Epithelial cell of proximal tubule (primary cell): ENCODE results near the gene GALNT18. TPM values are rescaled to one million over a fixed set of nuclear protein-coding genes. Genes with fewer than 3 reads are reported as not detected.

Source experiments
- DNase-seq: peaks from one replicate; pipeline ENCODE4 v3.0.0-alpha.2; 2011; ENCODE audit warnings: low read depth
- H3K4me3 ChIP-seq: 2 replicates; pipeline ENCODE4 v1.5.1; 2011; ENCODE audit warnings: low read depth, mild to moderate bottlenecking, low read length
- total RNA-seq: library from RNA; depleted of rRNA; stranded (reverse); fragments of >200 nt; gene quantifications from 2 replicates; pipeline ENCODE4 v1.2.3, GENCODE V29; 2015
- TF ChIP-seq, protein P1 (sequence below): conservative IDR thresholded peaks from 2 replicates; pipeline ENCODE4 v1.5.1; 2012; ENCODE audit warnings: low read depth, mild to moderate bottlenecking, low read length

GALNT18 gene
- total RNA-seq, 1 donor from 2014 or later = 7.8 TPM

DNA sequence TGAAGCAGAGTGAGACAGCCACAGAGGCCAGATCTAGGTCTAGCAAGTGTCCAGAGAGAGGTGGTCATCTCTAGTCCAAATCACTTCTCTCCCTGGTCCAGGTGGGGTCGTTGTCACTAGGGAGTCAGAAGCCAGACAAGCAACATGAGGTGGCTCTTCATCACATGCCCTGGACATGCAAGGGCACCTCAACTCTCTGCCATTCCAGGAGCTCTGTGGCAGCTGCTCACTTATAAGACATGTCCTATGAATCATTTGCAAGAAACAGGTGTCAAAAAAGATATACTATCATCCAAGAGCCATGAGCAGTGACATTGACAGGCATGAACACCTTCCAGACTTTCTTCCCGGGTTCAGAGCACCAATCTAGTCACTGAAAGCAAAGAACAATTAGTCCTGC is 130.8 kb downstream of the GALNT18 start:
- TF ChIP-seq, protein P1, sequence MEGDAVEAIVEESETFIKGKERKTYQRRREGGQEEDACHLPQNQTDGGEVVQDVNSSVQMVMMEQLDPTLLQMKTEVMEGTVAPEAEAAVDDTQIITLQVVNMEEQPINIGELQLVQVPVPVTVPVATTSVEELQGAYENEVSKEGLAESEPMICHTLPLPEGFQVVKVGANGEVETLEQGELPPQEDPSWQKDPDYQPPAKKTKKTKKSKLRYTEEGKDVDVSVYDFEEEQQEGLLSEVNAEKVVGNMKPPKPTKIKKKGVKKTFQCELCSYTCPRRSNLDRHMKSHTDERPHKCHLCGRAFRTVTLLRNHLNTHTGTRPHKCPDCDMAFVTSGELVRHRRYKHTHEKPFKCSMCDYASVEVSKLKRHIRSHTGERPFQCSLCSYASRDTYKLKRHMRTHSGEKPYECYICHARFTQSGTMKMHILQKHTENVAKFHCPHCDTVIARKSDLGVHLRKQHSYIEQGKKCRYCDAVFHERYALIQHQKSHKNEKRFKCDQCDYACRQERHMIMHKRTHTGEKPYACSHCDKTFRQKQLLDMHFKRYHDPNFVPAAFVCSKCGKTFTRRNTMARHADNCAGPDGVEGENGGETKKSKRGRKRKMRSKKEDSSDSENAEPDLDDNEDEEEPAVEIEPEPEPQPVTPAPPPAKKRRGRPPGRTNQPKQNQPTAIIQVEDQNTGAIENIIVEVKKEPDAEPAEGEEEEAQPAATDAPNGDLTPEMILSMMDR = no peak
- no peak for DNase-seq

DNA sequence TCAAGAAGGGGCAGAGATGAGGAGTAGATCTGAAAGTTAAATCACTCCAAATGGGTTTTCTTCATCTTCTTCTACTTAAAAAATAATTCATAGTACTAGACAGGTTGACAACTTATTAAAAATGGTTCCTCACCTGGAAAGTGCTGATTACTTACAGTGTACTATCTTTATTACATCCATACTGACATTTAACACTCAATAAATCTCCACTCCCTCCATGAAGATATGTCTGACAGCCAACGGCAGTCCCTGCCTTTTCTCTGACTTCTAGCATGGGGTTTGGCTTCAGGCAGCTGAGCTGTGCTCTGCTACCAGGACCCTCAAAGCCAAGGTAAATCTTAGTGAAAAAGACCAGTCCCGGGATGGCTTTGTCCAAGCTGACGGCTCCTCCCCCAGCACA is 135.4 kb downstream of the GALNT18 start:
- H3K4me3 ChIP-seq = no peak overlapping the region
- TF ChIP-seq, protein P1 = no peak
- DNase-seq = no peak

More for the DNA sequence above, 130.8 kb downstream of the GALNT18 start:
- no peak overlapping the region for H3K4me3 ChIP-seq

DNA sequence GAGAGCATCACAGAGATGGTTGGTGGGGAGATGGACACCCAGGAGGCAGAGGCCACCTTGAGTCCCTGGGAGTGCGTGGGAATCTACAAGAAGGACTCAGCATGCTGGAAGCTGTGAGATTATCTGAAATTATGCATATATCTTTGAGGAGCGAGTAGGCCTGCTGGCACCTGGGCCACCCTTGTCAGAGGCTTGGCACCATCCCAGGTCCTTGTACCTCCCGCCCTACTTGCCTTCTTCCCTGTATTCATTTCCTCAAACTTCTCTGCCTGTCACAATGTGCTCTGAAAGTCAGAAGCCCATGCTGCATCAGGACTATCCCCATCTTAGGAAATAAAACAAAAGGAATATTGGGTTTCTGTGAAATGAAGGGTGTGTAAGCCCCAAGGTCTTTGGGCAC is 135.8 kb downstream of the GALNT18 start:
- TF ChIP-seq, protein P1 = no peak
- no peak for DNase-seq
- no peak overlapping the region for H3K4me3 ChIP-seq

DNA sequence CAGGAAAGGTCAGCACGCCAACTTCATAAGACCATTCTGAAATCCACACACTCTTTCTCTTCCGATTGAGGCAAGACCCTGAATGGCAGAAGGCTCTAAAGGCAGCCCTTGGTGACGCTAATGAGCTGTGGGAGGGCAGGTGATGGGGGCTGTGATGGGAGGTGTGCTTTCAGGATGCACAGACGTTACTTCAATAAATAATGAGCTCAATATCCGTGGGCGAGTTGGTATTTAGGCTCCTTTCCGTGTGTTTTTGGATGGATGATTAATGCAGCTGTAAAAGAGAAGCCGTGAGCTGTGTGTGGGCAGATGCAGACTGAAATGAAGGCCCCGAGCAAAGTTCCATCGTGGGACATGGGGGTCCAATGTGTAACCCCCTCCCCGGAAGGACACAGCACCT is 138.2 kb downstream of the GALNT18 start:
- TF ChIP-seq, protein P1 = no peak
- H3K4me3 ChIP-seq = no peak overlapping the region
- no peak for DNase-seq

DNA sequence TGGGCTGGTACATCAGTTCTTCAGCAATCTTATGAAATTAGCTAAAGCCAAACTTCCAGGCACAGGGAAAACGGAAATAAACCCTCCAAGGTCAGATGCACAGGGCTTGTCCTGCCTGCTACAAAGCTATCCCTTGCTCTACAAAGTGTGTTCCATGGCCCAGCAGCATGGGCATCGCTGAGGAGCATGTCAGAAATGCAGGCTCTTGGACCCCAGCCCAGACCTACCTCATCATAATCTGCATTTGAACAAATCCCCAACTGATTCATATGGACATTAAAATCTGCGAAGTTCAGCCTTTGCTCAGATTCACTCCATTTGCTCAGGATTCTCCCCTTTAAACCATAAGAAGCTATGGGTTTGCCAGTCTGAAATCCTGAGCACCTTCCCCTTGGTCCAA is 139.1 kb downstream of the GALNT18 start:
- no peak overlapping the region for H3K4me3 ChIP-seq
- TF ChIP-seq, protein P1 = no peak
- no peak for DNase-seq

DNA sequence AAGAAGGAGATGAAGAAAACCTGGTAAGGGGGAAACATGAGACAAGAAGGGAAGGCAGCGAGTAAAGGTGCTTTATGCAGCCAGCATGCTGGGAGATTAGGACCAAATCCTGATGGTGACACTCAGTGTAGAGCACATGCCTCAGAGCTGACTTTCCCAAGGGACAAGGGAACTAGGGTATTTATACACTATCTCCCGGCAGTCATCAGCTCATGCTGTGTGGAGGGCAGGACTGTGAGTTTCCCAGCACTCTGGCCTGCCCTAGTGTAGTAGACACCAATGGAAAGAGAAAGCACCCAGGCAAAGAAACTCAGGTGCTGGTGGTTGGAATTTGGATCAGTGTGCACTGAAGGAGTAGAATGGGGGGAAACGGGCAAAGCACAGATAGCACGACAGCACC is 140.4 kb downstream of the GALNT18 start:
- H3K4me3 ChIP-seq = no peak overlapping the region
- no peak for DNase-seq
- TF ChIP-seq, protein P1 = no peak

DNA sequence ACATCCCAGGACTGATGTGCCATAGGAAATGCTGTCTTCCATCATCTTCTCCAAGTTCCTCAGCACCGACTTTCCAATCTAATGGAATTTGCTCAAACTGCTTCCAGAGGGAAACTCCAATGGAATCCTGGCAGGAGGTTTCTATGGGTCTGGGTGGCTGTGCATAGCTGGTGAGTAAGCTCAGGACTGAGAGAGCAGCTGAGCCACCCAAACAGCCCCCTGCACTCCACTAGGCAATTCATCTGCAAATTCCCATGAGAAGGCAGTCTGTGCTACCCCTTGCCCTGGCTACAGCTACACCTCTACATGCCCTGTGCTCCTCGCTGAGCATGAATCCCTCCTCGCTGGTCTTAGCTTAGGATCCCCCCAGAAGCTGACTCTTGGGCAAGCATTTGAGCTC is 140.8 kb downstream of the GALNT18 start:
- TF ChIP-seq, protein P1 = no peak
- DNase-seq = no peak
- H3K4me3 ChIP-seq = no peak overlapping the region
